B cell (primary cell): ENCODE measurements around the gene TRAPPC5. TPM values are rescaled to one million over a fixed set of nuclear protein-coding genes. Genes with fewer than 3 reads are reported as not detected.

Experiments used
- ATAC-seq: fragments of 200-7000 bp; cut with Tn5 transposase; one replicate; pipeline ENCODE4 v1.10.0; 2021; ENCODE audit warnings: low read depth, mild to moderate bottlenecking, moderate number of reproducible peaks, moderate library complexity
- CTCF ChIA-PET: fragments of 350-600 bp; sonication (Branson Sonifier 250); formaldehyde crosslinking; loops from one replicate; lab custom pipeline; 2021; ENCODE audit warnings: antibody characterized with exemption, inconsistent platforms; lab: Charles Lee
- POLR2A ChIA-PET: fragments of 350-600 bp; sonication (Branson Sonifier 250); formaldehyde crosslinking; loops from one replicate; lab custom pipeline; 2021; ENCODE audit warnings: antibody characterized with exemption; lab: Charles Lee
- DNase-seq: peaks from one replicate; pipeline ENCODE4 v3.0.0; 2013
- H2AFZ ChIP-seq: 2 replicates; pipeline ENCODE4 v1.6.1; 2012; ENCODE audit warnings: mild to moderate bottlenecking, low read depth, low read length; ENCODE audit not compliant: insufficient read depth, poor library complexity, severe bottlenecking
- H3K27ac ChIP-seq, 2 donors: 1 replicate in 1 of 2; 2 replicates in 1 of 2; pipeline ENCODE4 v1.5.1; 2012 to 2013; ENCODE audit warnings: low read length in 2 of 2, mild to moderate bottlenecking in 2 of 2, moderate library complexity in 1 of 2
- H3K27me3 ChIP-seq, 4 experiments: fragments of 200-600 bp in 1 of 4; sonication (generic) in 1 of 4; replicated peaks in 1 of 4; 1 replicate in 2 of 4; 2 replicates in 2 of 4; pipeline versions ENCODE4 v1.6.1 to v1.7.0; 2013 to 2016; ENCODE audit warnings: low read length in 3 of 4, mild to moderate bottlenecking in 2 of 4, mixed read lengths in 1 of 4, moderate library complexity in 1 of 4; ENCODE audit not compliant: insufficient read depth in 4 of 4, control insufficient read depth in 3 of 4; ENCODE audit errors: control extremely low read depth in 1 of 4
- H3K36me3 ChIP-seq, 2 experiments: replicated peaks in 1 of 2; 1 replicate in 1 of 2; 2 replicates in 1 of 2; pipeline versions ENCODE4 v1.6.1 to v1.7.1; 2013; ENCODE audit warnings: low read length in 1 of 2; ENCODE audit not compliant: insufficient read depth in 2 of 2, control insufficient read depth in 1 of 2; ENCODE audit errors: control extremely low read depth in 1 of 2, extremely low read depth in 1 of 2
- H3K4me1 ChIP-seq, 2 donors: fragments of 200-600 bp in 1 of 2; sonication (generic) in 1 of 2; 1 replicate in 1 of 2; 2 replicates in 1 of 2; pipeline versions ENCODE4 v1.5.1 to v1.6.1; 2013 to 2017; ENCODE audit warnings: low read length in 2 of 2; ENCODE audit not compliant: control insufficient read depth in 2 of 2, insufficient read depth in 2 of 2
- H3K4me2 ChIP-seq: replicated peaks from 2 replicates; pipeline ENCODE3; 2012; ENCODE audit warnings: mild to moderate bottlenecking, low read depth, low read length; ENCODE audit not compliant: poor library complexity, severe bottlenecking
- H3K4me3 ChIP-seq, 5 experiments: fragments of 200-600 bp in 1 of 5; sonication (generic) in 1 of 5; 1 replicate in 3 of 5; 2 replicates in 2 of 5; pipeline versions ENCODE4 v1.5.1 to v1.7.0; 2011 to 2016; ENCODE audit warnings: low read length in 4 of 5, mild to moderate bottlenecking in 4 of 5, low read depth in 2 of 5, control low read depth in 1 of 5, moderate library complexity in 1 of 5; ENCODE audit not compliant: insufficient read depth in 1 of 5; ENCODE audit errors: control extremely low read depth in 1 of 5, extremely low read depth in 1 of 5
- H3K79me2 ChIP-seq: fragments of 200-600 bp; sonication (generic); one replicate; pipeline ENCODE4 v1.6.0; 2016; ENCODE audit warnings: low read length; ENCODE audit not compliant: control insufficient read depth, insufficient read depth
- H3K9ac ChIP-seq: fragments of 200-600 bp; sonication (generic); 2 replicates; pipeline ENCODE4 v1.6.1; 2017; ENCODE audit warnings: mild to moderate bottlenecking, low read length, moderate library complexity
- H3K9me3 ChIP-seq, 3 donors: one replicate each; pipeline versions ENCODE4 v1.6.1 to v1.7.1; 2013; ENCODE audit warnings: low read length in 2 of 3; ENCODE audit not compliant: control insufficient read depth in 2 of 3, insufficient read depth in 1 of 3; ENCODE audit errors: control extremely low read depth in 1 of 3
- H4K20me1 ChIP-seq: 2 replicates; pipeline ENCODE4 v1.6.0; 2012; ENCODE audit warnings: mild to moderate bottlenecking, low read length; ENCODE audit not compliant: insufficient read depth, control insufficient read depth, poor library complexity, severe bottlenecking
- H3K27ac Mint-ChIP-seq: one replicate; pipeline ENCODE4 v1.8.0; 2021; ENCODE audit warnings: mixed read lengths
- H3K27me3 Mint-ChIP-seq: one replicate; pipeline ENCODE4 v1.8.0; 2021; ENCODE audit warnings: mixed read lengths
- H3K4me1 Mint-ChIP-seq: one replicate; pipeline ENCODE4 v1.8.0; 2021; ENCODE audit warnings: mixed read lengths
- H3K4me3 Mint-ChIP-seq: one replicate; pipeline ENCODE4 v1.8.0; 2021; ENCODE audit warnings: mixed read lengths
- H3K9me3 Mint-ChIP-seq: one replicate; pipeline ENCODE4 v1.8.0; 2022; ENCODE audit warnings: mixed read lengths; ENCODE audit not compliant: insufficient read depth
- EZH2 ChIP-seq: IDR thresholded peaks from 2 replicates; pipeline ENCODE4 v1.6.1; 2012; ENCODE audit warnings: borderline replicate concordance, low read depth, mild to moderate bottlenecking, moderate library complexity, low read length; ENCODE audit not compliant: insufficient read depth, poor library complexity, severe bottlenecking
- WGBS: methylation state at CpG from one replicate; pipeline ENCODE4 v1.1.5; 2013; ENCODE audit warnings: missing lambda C conversion rate; ENCODE audit not compliant: insufficient coverage; 5-methylcytosine and 5-hydroxymethylcytosine counted together
- intact Hi-C: fragments of 100-400 bp; cut with micrococcal nuclease; formaldehyde crosslinking; loops from one replicate; pipeline ENCODE4 v1.10.0; 2022
- polyA plus RNA-seq: library from polyadenylated mRNA; depleted of rRNA; stranded (reverse); fragments of >200 nt; gene quantifications from 2 replicates; pipeline ENCODE4 v1.2.3, GENCODE V29; 2012
- total RNA-seq, 2 donors: library from RNA; stranded (reverse); fragments of 120-200 nt in 1 of 2; gene quantifications; 1 replicate in 1 of 2; 2 replicates in 1 of 2; pipeline versions ENCODE4 v1.2.3 to v1.2.4, GENCODE V29; 2013 to 2022
- TF ChIP-seq, protein P1 (sequence below): fragments of 200-600 bp; IDR thresholded peaks from one replicate; pipeline ENCODE4 v1.8.0; 2022; ENCODE audit warnings: antibody characterized with exemption, mild to moderate bottlenecking

The TRAPPC5 gene
- total and polyA plus RNA-seq, 2 donors (not counting 1 experiment from before 2014, with no cell fraction given): 61.5 to 64.9 TPM

DNA sequence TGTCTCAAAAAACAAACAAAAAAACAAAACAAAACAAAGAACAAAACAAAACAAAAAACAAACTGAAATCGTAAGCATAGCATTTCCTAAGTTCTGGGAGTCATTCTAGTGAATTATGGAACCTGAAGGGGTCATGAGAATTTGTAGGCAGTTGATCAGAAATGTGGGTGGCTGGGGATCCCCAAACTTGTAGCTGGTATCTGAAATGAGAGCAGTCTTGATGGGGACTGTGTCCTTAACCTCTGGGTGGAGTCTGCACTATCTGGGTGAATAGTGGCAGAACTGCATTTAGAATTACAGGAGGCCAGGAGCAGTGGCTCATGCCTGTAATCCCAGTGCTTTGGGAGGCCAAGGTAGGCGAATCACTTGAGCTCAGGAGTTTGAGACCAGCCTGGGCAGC is 45.2 kb downstream of the TRAPPC5 start:
- Histone ChIP-seq H3K4me1 (peaks cover 31 to 43% of the 10 kb centered on the region in 2 donors), H3K9me3 (peaks cover 0 to 26% (median 0%) of the 10 kb centered on the region in 3 donors), H3K4me3 (no peak overlapping the region), H3K27ac (no peak overlapping the region), H3K4me2 (no peak overlapping the region), H3K36me3 (no peaks in the 10 kb centered on the region), H4K20me1 (no peaks in the 10 kb centered on the region), H2AFZ (no peak overlapping the region), H3K9ac (no peak overlapping the region), H3K79me2 (no peaks in the 10 kb centered on the region), H3K27me3 (peaks cover 0 to 33% (median 17%) of the 10 kb centered on the region in 4 experiments)
- H3K4me3 Mint-ChIP-seq: no peak overlapping the region
- CTCF ChIA-PET: interaction anchor here (0.9 to 1.9 kb wide), 2 partner anchors 45 to 74 kb away, joined by 4 to 7 read pairs; partner anchors contain the start of gene TRAPPC5
- H3K9me3 Mint-ChIP-seq: no peaks in the 10 kb centered on the region
- POLR2A ChIA-PET: interaction anchor here (0.7 kb wide), 1 partner anchor 538 kb away, joined by 3 read pairs; no protein-coding TSS in a partner anchor
- peaks cover 23% of the 10 kb centered on the region for H3K27me3 Mint-ChIP-seq
- DNase-seq: no peak
- H3K27ac Mint-ChIP-seq: peak overlapping the region; percentile 32
- ATAC-seq: no peak
- WGBS: 88% methylated on average over 1 of the region's 2 CpGs
- H3K4me1 Mint-ChIP-seq: peaks cover 41% of the 10 kb centered on the region
- intact Hi-C loops: no loop called here
- no peak for TF ChIP-seq EZH2
- TF ChIP-seq, protein P1, sequence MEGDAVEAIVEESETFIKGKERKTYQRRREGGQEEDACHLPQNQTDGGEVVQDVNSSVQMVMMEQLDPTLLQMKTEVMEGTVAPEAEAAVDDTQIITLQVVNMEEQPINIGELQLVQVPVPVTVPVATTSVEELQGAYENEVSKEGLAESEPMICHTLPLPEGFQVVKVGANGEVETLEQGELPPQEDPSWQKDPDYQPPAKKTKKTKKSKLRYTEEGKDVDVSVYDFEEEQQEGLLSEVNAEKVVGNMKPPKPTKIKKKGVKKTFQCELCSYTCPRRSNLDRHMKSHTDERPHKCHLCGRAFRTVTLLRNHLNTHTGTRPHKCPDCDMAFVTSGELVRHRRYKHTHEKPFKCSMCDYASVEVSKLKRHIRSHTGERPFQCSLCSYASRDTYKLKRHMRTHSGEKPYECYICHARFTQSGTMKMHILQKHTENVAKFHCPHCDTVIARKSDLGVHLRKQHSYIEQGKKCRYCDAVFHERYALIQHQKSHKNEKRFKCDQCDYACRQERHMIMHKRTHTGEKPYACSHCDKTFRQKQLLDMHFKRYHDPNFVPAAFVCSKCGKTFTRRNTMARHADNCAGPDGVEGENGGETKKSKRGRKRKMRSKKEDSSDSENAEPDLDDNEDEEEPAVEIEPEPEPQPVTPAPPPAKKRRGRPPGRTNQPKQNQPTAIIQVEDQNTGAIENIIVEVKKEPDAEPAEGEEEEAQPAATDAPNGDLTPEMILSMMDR: no peak

DNA sequence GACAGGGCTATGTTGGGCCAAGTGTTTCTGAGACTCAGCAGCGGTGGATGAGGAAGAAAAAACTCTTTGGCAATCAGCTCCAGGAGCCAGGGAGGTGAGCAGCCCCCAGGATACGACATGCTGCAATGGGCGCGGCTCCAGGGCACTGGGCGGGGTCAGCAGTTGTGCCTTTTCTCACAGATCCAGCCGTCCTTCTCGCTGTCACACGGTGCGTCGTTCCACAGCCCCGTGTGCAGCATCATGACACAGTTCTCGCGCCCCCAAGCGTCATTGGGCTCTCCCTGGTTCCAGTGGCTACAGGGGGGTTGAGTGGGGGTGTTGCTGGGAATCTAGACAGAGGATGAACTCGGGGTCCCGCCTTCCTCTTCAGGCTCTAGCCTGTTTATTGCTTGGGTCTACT is 48.6 kb downstream of the TRAPPC5 start:
- Histone ChIP-seq H3K79me2 (no peaks in the 10 kb centered on the region), H4K20me1 (no peaks in the 10 kb centered on the region), H3K4me3 (peak overlapping the region in 3 of 5 experiments; percentile 41 to 51 (median 49)), H3K4me2 (peak overlapping the region; percentile 77), H3K4me1 (peaks cover 27 to 35% of the 10 kb centered on the region in 2 donors), H3K36me3 (no peaks in the 10 kb centered on the region), H2AFZ (peak overlapping the region; percentile 12), H3K9me3 (peaks cover 0 to 24% (median 0%) of the 10 kb centered on the region in 3 donors), H3K9ac (peak overlapping the region; percentile 53), H3K27me3 (peaks cover 0 to 40% (median 20%) of the 10 kb centered on the region in 4 experiments), H3K27ac (no peak overlapping the region)
- Mint-ChIP-seq H3K4me3 (peak overlapping the region; percentile 83), H3K4me1 (peaks cover 30% of the 10 kb centered on the region), H3K9me3 (no peaks in the 10 kb centered on the region), H3K27me3 (peaks cover 24% of the 10 kb centered on the region), H3K27ac (peak overlapping the region; percentile 10)
- ChIA-PET CTCF (interaction anchor here (1.2 kb wide), 1 partner anchor 49 kb away, joined by 6 read pairs; the partner anchor contains the start of gene TRAPPC5), POLR2A (no interaction called here)
- TF ChIP-seq, protein P1: no peak
- TF ChIP-seq EZH2: no peak
- DNase-seq: peak; percentile 56
- peak; percentile 25 for ATAC-seq
- intact Hi-C loops: no loop called here
- 23% methylated on average over 11 of the region's 16 CpGs for WGBS
